Lower leg skin (tissue), 3 donors: ENCODE results near the gene AASS.

Experiments
- POLR2A ChIP-seq, 2 donors: fragments of 450-650 bp; IDR thresholded peaks; one replicate each; pipeline ENCODE4 v1.6.1; 2016 to 2017; ENCODE audit warnings: antibody characterized with exemption in 2 of 2, mild to moderate bottlenecking in 1 of 2, moderate library complexity in 1 of 2
- TF ChIP-seq, protein P1 (sequence below), 3 donors: fragments of 450-650 bp; IDR thresholded peaks; one replicate each; pipeline ENCODE4 v1.5.1; 2016; ENCODE audit warnings: antibody characterized with exemption in 3 of 3, mild to moderate bottlenecking in 3 of 3, moderate library complexity in 2 of 3

GRCh38 chr7:122038904-122039303 is 105.1 kb downstream of the AASS start:
- no peak for TF ChIP-seq POLR2A (IDR thresholded peaks at IDR 0.05)
- TF ChIP-seq, protein P1, sequence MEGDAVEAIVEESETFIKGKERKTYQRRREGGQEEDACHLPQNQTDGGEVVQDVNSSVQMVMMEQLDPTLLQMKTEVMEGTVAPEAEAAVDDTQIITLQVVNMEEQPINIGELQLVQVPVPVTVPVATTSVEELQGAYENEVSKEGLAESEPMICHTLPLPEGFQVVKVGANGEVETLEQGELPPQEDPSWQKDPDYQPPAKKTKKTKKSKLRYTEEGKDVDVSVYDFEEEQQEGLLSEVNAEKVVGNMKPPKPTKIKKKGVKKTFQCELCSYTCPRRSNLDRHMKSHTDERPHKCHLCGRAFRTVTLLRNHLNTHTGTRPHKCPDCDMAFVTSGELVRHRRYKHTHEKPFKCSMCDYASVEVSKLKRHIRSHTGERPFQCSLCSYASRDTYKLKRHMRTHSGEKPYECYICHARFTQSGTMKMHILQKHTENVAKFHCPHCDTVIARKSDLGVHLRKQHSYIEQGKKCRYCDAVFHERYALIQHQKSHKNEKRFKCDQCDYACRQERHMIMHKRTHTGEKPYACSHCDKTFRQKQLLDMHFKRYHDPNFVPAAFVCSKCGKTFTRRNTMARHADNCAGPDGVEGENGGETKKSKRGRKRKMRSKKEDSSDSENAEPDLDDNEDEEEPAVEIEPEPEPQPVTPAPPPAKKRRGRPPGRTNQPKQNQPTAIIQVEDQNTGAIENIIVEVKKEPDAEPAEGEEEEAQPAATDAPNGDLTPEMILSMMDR (IDR thresholded peaks at IDR 0.05), result no peak
